ENCODE data around the gene HAS3. TPM values are rescaled to one million over a fixed set of nuclear protein-coding genes. Genes with fewer than 3 reads are reported as not detected.
A peak's percentile ranks its signal among the peaks of the same experiment; 100 is the strongest.
"Not testable (repeated sequence)": the region's sequence is repeated elsewhere in the genome, so short reads cannot be mapped to it uniquely, and the experiment has no call there.

Gene HAS3
- polyA plus RNA-seq, 4 donors = 3.5 to 4.9 (median 4.5) TPM

DNA sequence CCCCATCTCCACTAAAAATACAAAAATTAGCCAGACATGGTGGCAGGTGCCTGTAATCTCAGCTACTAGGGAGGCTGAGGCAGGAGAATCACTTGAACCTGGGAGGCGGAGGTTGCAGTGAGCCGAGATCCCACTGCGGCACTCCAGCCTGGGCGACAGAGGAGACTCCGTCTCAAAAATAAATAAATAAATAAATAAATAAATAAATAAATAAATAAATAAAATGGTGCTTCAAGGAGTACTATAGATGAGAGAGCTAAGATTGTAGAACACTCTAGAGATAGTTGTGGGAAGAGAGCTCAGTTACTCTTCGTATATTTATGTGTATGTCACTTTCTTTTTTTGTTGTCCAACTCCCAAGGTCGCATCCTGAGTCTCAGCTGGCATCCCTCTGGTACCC is 34.0 kb downstream of the HAS3 start:
- not testable (repeated sequence) for DNase-seq (ENCODE audit: low read depth in 4 of 4, low spot score in 3 of 4)

DNA sequence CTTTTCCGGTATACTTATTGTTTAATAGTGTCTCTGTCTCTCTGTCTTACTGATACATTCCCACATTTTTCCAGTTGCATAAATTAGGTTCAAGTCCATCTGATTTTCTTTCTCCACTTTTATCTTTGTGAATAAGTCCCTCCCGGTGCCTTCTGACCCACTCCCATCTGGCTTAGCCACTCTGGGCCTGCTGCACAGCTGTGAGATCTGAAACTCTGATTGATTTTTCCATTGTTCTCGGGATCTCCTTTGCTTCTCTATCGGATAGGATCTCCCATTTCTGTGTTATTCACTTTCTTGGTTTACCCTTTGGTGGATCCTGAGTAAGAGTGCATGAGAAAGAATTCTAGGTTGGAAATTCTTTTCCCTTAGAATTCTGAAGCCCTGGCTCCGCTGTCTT is 35.6 kb downstream of the HAS3 start:
- no peak for DNase-seq (ENCODE audit: low read depth in 4 of 4, low spot score in 3 of 4)

DNA sequence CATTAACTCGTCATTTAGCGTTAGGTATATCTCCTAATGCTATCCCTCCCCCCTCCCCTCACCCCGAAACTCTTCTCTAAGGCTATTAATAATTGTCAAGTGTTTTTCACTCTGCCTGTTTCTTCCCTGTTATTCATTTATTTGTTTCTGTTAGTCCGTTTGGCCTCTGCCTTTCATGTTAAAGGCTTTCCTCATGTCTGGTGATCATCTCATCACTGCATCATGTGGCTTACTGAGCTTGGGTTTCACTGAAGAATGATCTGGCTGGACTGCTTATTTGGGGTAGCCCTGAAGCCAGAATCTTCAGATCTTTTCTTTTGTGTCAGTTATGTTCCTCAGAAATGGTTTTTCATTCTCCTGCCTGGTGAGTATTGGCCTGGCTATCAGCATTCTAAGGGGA is 36.5 kb downstream of the HAS3 start:
- no peak for DNase-seq (ENCODE audit: low read depth in 4 of 4, low spot score in 3 of 4)

DNA sequence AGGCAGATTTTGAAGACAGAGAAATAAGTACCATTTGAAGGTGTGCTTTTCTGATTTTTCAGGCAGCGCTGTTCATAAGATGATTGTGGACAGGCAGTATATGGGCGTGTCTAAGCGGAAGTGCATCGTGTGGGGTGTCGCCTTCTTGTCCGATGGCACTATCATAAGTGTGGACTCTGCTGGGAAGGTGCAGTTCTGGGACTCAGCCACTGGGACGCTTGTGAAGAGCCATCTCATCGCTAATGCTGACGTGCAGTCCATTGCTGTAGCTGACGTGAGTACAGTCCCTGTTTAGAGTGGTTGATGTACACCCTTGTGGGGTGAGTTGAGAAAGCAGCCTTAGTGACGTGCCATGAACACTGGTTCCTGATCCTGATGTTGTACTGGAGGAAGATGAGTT is 37.7 kb downstream of the HAS3 start:
- no peak for DNase-seq (ENCODE audit: low read depth in 4 of 4, low spot score in 3 of 4)

DNA sequence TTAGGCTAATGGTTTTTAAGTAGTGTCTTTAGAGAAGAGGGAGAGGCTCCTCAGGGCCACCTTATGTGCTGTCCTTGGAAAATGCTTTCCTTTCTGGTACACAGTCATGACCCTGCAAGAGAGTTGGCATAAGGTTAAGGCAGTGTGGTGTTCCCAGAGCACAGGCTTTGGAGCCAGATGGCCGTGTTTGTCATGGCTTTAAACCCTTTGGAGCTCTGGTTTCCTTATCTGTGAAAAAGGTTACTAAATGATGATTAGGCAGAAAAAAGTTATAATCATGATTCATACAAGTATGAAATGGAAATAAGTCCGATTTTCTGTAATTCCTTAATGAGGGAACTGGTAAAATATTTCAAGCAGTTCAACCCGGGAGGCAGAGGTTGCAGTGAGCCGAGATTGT is 40.2 kb downstream of the HAS3 start:
- no peak for DNase-seq (ENCODE audit: low read depth in 4 of 4, low spot score in 3 of 4)

DNA sequence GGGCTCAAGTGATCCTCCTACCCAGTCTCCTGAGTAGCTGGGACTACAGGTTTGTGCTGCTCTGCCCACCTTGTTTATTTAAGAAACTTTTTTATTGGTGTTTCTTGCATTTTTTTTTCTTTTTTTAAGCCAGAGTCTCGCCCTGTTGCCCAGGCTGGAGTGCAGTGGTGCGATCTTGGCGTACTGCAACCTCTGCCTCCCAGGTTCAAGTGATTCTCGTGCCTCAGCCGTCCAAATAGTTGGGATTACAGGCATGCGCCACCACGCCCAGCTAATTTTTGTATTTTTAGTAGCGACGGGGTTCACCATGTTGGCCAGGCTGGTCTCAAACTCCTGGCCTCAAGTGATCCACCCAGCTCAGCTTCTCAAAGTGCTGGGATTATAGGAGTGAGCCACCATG is 44.2 kb downstream of the HAS3 start:
- DNase-seq (ENCODE audit: low read depth in 4 of 4, low spot score in 3 of 4) = not testable (repeated sequence)

DNA sequence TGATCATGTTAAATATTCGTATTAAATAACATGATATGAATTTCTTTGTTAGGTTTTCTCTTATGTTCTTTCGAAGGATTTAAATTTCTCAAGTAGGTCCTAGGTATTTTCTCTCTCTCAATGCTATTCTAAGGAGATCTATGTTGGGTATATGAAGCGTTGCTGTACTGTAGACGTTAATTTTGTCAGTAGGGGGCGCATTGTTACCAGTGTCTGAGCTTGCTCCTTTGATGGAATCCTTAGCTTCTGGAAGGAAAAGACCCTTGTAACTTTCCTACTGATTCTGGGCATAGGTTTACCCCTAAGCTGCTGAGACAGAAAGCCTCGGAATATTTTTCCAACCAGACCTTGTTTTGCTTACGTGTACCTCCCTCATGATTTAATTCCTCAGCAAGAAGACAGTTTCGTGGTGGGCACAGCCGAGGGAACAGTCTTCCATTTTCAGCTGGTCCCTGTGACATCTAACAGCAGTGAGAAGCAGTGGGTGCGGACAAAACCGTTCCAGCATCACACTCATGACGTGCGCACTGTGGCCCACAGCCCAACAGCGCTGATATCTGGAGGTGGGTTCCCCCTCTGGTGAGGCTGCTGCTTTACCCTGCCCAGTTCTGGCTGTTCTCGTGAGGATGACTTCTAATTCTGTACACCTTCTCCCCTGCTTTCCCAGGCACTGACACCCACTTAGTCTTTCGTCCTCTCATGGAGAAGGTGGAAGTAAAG is 44.9 kb downstream of the HAS3 start:
- DNase-seq (ENCODE audit: low read depth in 4 of 4, low spot score in 3 of 4) = peak in 3 of 4 donors; percentile 67 to 74 (median 72)

DNA sequence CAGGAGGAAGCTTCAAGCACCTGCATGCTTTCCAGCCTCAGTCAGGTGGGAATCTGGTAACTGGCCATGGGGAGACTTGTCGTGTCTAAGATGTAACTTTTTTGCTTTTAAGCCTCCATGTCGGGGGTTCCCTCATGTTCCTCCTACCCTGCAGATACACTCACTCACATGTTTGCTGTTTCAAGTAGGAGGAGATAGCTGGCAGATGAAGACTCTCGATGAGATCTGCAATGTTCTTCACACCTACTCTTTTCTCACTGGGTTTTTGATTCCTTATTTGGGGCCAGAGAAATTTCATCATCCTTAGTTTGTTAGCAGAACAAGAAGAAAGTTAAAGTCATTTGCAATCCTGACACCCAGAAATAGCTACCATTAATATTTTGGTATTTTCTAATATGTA is 51.7 kb downstream of the HAS3 start:
- no peak for DNase-seq (ENCODE audit: low read depth in 4 of 4, low spot score in 3 of 4)

DNA sequence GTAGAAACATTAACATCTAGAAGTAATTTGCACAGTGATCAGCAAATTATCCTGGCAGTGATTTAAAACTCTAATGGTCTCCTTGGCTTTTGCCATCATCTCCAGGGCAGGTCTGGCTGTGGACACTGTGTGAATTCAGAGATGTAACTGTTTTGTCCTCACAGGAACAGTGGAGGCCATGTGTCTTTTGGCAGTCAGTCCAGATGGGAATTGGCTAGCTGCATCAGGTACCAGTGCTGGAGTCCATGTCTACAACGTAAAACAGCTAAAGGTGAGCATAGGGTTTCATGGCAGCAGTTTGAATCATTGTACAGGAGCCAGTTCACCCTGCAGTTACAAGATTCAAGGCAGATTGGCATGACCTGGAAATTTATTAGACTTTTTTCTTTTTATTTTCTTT is 54.7 kb downstream of the HAS3 start:
- DNase-seq (ENCODE audit: low read depth in 4 of 4, low spot score in 3 of 4) = no peak

DNA sequence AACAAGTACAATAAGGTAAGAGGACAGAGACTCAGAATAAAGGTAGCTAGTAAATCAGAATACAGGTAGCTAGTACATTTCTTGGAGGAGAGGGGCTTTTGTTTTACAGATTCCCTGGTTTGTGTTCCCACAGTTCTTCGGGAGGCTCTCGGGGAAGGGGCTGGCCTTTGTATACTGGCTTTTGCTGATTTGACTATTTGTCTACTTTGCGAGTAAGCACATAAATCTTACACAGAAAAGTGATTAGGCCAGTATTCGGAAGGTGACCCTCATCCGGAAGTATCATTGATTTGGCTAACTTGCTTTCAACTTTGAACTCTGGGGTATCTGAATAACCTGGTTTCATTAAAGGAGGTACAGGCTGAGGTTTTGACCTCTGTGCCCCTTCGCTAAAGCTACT is 60.1 kb downstream of the HAS3 start:
- no peak for DNase-seq (ENCODE audit: low read depth in 4 of 4, low spot score in 3 of 4)

DNA sequence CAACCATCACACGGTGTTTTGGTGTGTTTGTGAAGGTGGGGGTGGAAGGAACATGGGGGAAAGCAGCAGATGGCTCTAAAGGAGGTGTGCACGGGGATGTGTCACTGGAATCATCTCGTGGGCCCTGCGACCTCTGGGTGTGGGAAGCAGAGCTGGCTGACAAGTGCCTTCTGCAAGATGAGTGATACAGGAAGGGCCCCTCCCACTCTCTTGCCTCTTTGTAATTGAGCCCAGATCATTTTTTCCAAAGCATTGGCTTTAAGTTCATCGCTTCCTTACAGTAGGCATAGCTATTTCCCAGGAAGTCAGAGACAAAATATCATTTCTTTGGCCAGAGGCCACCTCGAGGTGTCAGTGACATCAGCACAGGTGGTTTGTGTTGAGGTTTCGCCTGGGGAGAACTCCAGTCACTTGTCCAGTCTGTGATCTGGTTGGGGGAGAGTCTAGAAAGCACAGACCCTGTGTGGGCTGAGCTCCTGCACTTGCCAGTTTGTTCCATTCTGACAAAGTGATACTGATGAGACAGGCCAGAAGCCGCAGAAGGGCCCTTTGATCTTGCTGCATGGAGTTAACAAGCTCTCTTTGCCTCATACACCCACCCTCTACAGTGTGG is 60.9 kb downstream of the HAS3 start:
- DNase-seq (ENCODE audit: low read depth in 4 of 4, low spot score in 3 of 4) = no peak

DNA sequence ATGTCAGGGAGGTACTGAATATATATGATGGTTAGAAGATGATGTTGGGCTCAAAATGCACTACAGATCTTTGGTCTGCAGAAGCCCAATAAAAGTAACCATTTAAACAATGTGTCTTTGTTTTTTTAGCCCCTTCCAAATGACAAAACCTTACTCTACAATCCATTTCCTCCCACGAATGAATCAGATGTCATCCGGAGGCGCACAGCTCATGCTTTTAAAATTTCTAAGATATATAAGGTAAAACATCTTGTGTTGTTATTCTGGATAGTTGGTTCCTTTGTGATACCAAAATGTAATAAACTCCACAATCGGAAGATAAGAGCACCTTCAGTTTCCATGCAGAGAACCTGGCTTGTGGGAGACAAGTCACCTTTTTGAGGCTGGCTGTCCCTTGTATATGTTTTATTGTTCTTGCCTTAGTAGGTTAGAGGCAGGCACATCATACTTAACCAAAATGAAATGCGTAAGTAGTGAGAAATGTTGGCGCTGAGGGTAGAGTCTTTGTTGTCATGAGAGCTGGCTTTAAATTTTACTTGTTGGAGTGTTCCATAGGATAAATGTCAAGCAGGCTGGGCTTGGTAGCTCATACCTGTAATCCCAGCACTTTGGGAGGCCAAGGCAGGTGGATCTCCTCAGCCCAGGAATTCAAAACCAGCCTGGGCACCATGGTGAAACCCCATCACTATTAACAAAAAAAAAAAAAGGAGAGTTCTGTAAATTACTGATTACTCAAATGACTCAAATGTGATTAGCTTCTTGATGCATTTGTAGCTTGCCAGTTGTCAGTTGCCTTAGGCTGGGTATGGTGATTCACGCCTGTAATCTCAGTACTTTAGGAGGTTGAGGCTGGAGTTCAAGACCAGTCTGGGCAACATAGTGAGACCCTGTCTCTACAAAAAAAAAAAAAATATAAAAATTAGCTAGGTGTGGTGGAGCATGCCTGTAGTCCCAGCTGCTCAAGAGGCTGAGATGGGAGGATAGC is 61.8 kb downstream of the HAS3 start:
- DNase-seq (ENCODE audit: low read depth in 4 of 4, low spot score in 3 of 4) = no peak

Other genes with a start within 250 kb of the HAS3 start
- 100 to 1,000 TPM; 157 to 170 (median 163) TPM for gene CHTF8, start 26.9 kb downstream of the HAS3 start, polyA plus RNA-seq (ENCODE audit: insufficient read length in 4 of 4)
- gene UTP4, start 27.0 kb downstream of the HAS3 start, polyA plus RNA-seq (ENCODE audit: insufficient read length in 4 of 4) = 10 to 100 TPM; 56.3 to 63.8 (median 57.0) TPM
- 10 to 100 TPM; 11.0 to 15.3 (median 13.1) TPM for gene SNTB2, start 81.5 kb downstream of the HAS3 start, polyA plus RNA-seq (ENCODE audit: insufficient read length in 4 of 4)
- 10 to 100 TPM; 43.6 to 47.3 (median 46.6) TPM for gene VPS4A, start 205.7 kb downstream of the HAS3 start, polyA plus RNA-seq (ENCODE audit: insufficient read length in 4 of 4)
- gene PDF, start 224.9 kb downstream of the HAS3 start, polyA plus RNA-seq (ENCODE audit: insufficient read length in 4 of 4) = 1 to 10 TPM; 3.0 to 7.7 (median 3.5) TPM
- 10 to 100 TPM; 28.3 to 32.4 (median 31.3) TPM for gene COG8, start 233.9 kb downstream of the HAS3 start, polyA plus RNA-seq (ENCODE audit: insufficient read length in 4 of 4)
- gene NIP7, start 234.1 kb downstream of the HAS3 start, polyA plus RNA-seq (ENCODE audit: insufficient read length in 4 of 4) = 10 to 100 TPM; 32.0 to 38.2 (median 33.7) TPM
- gene TMED6, start 246.1 kb downstream of the HAS3 start, polyA plus RNA-seq (ENCODE audit: insufficient read length in 4 of 4) = 1 to 10 TPM; 2.0 to 3.7 (median 2.8) TPM